NCI-H187 (cell line): ENCODE measurements around the gene ZCCHC8.
"Not testable (repeated sequence)": the region's sequence is repeated elsewhere in the genome, so short reads cannot be mapped to it uniquely, and the experiment has no call there.

ENCODE experiments used
- DNase-seq, 2 experiments: peaks; one replicate each; lab custom pipeline; 2025; lab: John Stamatoyannopoulos, UW

ZCCHC8 gene

DNA sequence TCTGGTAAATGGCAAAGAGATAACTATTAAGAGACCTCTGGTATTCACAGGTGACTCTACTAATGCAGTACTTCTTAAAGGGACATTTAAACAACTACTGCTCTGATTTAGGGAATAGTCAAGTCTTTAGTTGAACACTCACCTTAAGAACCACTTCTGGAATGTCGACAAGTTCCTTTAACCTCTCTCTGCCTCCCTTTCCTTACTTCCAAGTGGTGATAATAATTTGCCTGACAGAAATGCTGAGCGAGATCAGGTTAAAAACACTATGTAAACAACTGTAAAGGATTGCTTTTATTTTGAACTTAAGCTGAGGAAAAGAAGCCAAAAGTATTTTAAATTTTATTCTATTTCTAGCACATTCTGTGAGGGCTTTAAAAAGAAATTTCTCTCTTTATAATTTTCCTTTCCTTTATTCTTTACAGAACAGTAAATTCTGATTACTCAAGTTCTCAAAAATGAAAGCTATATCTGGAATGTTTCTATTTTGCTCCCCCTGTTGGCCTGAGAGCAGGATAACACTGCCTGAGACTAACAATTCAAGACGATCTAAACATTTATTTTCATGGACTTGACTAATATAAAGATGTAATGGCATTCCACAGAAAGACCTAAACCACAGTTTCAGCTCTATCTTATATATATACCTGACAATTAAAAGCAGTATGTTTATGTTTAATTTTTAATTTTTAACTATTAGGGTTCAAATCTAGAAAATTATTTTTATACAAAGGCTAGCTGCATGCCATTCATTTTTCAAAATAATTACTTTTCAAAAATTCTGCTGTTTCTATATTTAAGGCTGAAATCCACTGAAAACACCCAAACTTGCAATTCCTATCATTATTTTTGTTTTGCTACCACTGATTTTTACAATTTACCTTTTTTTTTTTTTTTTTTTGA lies 29.2 kb downstream of the ZCCHC8 start:
- DNase-seq = peak in 1 of 2 experiments; percentile 10

DNA sequence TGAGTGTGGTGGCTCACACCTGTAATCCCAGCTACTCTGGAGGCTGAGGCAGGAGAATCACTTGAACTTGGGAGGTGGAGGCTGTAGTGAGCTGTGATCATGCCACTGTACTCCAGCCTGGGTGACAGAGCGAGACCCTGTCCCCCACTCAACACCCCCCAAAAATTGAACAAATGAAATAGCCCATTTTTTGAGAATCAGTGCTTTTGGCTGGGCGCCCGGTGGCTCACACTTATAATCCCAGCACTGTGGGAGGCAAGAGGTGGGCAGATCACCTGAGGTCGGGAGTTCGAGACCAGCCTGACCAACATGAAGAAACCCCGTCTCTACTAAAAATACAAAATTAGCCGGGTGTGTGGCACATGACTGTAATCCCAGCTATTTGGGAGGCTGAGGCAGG lies 30.2 kb downstream of the ZCCHC8 start:
- not testable (repeated sequence) for DNase-seq

DNA sequence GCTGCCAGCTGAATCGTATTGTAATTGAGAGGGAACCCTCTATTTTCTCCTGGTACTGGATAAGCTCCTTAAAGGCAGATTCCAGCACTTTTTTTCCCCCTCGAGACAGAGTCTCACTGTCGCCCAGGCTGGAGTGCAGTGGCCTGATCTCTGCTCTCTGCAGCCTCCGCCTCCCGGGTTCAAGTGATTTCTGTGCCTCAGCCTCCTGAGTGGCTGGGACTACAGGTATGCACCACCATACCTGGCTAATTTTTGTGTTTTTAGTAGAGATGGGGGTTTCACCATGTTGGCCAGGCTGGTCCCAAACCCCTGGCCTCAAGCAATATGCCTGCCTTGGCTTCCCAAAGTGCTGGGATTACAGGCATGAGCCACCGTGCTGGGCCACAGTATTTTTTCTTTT lies 30.9 kb downstream of the ZCCHC8 start:
- DNase-seq = not testable (repeated sequence)

DNA sequence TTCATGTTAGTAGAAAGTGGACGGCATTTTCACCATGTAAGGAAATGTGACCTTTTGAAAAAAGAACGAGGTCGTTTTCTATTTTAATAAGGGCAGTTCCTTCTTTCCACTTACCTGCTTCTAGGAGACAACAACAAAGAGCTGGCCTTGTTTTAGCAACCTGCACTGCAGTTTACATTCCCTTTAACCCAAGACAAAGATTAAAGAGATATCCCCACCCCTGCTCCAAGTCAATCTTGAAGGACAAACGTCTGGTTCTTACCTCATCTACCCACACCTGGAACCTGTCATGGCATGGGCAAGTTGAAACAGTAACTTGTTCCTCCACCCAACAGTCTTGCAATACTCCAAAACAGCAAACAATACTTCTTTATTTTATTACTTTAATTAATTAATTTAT lies 32.7 kb downstream of the ZCCHC8 start:
- no peak for DNase-seq

DNA sequence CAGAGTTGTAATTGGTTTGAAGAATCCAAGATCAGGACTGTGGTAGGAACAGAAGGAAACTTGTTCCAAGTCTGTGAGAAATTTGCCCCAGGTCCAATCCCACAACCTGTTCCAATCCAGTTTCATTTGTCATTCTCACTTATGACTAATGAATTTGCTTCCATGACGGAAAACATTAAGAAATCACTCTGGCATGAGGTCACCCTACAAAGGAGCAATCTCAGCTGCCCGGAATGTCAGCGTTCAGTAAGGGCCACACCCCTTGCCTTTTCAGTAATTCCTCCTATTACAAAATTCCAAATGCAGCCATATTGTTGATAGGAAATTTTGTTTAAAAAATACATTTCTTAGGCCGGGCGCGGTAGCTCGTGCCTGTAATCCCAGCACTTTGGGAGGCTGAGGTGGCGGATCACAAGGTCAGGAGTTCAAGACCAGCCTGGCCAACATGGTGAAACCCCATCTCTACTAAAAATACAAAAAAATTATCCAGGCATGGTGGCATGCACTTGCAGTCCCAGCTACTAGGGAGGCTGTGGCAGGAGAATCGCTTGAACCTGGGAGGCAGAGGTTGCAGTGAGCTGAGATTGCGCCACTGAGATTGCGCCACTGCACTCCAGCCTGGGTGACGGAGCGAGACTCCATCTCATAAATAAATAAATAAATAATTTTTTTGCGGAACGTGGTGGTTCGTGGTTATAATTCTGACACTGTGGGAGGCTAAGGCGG lies 36.3 kb downstream of the ZCCHC8 start:
- DNase-seq = not testable (repeated sequence)

DNA sequence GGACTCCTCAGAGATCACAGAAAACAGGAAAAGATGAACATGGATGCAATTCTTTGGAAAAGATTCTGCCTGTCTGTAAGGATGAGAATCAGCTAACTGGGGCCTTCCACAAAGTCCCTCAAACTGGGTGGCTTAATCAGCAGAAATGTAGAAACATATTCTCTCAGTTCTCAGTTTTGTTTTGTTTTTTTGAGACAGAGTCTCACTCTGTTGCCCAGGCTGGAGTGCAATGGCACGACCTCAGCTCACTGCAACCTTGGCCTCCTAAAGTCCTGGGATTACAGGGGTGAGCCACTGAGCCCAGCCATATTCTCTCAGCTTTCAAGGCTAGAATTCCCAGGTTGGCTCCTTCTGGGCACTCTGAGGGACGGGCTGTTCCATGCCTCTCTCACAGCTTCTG lies 40.1 kb downstream of the ZCCHC8 start:
- DNase-seq = no peak

DNA sequence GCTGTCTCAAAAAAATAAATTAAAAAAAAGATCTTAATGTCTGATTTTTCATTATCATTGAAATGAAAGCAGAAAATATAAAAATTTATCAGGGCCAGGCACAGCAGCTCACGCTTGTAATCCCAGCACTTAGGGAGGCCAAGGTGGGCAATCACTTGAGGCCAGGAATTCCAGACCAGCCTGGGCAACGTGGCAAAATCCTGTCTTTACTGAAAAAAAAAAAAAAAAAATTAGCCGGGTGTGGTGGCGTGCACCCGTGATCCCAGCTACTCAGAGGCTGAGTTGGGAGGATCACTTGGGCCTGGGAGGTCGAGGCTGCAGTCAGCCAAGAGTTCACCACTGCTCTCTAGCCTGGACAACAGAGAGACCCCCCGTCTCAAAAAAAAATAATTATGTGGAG lies 40.7 kb downstream of the ZCCHC8 start:
- no peak for DNase-seq

DNA sequence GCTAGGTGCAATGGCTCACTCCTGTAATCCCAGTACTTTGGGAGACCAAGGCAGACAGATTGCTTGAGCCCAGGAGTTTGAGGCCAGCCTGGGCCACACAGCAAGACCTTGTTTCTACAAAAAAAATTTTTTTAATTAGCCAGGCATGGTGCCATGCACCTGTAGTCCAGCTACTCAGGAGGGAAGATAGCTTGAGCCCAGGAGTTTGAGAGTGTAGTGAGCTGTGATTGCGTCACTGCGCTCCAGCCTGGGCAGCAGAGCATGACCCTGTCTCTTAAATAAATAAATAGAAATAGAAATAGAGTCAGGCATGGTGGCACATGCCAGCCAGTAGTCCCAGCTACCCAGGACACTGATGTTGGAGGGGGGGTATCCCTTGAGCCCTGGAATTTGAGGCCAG lies 41.5 kb downstream of the ZCCHC8 start:
- DNase-seq = no peak

DNA sequence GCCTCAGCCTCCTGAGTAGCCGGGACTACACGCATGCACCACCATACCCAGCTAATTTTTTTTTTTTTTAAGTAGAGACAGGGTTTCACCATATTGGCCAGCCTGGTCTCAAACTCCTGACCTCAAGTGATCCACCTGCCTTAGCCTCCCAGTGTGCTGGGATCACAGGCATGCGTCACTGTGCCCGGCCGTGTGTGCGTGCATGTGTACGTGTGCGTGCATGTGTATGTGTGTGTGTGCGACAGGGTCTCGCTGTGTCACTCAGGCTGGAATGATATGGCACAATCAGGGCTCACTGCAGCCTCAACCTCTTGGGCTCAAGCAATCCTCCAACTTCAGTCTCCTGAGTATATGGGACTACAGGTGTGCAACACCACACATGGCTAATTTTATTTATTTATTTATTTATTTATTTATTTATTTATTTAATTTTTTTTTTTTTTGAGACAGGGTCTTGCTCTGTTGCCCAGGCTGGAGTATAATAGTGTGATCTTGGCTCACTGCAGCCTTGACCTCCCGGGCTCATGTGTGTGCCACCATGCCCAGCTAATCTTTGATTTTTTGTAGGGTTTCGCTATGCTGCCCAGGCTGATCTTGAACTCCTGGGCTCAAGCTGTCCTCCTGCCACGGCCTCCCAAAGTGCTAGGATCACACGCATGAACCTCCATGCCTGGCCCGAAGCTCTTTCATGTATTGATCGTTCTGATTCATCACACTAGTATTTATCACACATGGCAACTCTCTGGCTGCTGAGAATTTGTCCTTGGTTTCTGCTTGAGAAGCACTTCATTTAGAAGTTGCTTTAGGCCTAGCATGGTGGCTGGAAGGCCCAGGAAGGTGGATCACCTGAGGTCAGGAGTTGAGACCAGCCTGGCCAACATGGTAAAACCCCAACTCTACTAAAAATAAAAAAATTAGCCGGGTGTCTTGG lies 42.4 kb downstream of the ZCCHC8 start:
- DNase-seq = no peak

DNA sequence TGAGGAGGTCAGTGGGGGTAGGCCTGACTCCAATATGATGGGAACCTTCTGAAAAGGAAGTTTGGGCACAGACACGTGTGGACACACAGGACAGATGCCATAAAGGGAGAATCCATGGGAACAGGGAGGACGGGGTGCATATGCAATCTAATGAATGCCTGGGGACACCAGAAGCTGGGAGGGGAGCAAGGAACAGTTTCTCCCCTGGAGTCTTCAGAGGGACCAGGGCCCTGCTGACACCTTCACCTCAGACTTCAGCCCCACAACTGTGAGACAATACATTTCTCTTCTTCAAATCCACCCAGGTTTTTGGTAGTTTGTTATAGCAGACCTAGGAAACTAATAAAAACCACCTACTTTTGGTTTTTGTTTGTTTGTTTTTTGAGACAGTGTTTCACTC lies 43.1 kb downstream of the ZCCHC8 start:
- DNase-seq = no peak

DNA sequence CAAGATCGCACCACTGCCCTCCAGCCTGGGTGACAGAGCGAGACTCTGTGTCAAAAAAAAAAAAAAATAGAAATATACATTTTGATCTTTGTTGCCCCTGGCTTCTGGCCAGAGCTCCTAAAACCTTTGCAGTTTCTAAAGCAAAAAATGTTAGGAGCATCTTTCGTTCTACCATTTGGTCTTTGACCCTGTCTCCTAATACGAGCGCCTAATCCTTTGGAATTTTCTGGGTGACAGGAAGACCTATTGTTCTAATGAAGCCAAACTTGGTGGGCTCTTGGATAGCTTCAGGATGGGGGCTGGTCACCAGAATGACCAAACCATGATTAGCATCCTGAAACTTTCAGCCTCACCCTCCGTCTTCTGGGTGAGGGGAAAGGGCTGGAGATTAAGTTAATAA lies 46.0 kb downstream of the ZCCHC8 start:
- no peak for DNase-seq

DNA sequence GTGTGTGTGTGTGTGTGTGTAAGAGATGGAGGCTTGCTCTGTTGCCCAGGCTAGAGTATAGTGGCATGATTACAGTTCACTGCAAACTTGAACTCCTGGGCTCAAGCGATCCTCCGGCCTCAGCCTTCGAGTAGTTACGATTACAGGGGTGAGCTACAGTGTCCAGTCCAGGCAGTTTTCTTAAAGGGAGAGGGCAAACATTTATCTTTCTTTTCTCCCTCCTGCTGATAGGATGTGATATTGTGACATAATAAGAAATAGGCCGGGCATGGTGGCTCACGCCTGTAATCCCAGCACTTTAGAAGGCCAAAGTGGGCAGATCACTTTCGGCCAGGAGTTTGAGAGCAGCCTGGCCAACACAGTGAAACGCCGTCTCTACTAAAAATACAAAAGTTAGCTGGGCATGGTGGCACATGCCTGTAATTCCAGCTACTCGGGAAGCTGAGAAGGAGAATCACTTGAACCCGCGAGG lies 46.4 kb downstream of the ZCCHC8 start:
- DNase-seq = no peak

DNA sequence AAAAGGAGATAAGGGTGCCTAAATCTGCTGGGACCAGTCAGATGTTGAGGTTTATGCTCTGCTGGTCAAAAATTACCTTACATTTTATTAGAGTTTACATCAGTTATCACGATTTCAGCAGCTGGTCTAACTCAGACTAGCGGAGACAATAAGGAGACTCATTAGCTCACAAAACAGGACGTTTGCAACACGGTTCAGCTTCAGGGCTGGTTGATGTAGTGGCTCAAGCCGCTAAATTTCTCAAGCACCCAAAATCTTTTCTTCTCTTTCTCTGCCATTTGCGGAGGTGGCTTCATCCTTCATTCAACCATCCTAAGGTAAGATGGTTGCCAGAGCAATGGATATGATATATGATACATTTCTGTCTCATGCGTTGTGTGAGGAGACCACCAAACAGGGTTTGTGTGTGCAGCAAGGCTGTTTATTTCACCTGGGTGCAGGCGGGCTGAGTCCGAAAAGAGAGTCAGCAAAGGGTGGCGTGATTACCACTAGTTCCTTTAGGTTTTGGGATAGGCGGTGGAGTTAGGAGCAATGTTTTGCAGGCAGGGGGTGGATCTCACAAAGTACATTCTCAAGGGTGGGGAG lies 47.9 kb downstream of the ZCCHC8 start:
- no peak for DNase-seq

DNA sequence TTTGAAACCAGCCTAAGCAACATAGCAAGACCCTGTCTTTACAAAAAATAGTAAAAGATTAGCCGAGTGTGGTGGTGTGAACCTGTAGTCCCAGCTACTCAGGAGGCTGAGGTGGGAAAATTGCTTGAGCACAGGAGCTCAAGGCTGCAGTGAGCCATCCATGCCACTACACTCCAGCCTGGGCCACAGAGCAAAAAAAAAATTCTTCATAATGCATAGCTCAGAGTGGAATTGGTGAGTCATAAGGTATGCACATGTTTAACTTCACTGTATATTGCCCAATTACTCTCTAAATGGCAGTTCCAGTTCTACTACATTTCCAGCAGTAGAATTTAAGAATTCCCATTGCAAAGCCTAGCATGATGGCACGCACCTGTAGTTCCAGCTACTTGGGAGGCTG lies 51.4 kb downstream of the ZCCHC8 start:
- DNase-seq = no peak

DNA sequence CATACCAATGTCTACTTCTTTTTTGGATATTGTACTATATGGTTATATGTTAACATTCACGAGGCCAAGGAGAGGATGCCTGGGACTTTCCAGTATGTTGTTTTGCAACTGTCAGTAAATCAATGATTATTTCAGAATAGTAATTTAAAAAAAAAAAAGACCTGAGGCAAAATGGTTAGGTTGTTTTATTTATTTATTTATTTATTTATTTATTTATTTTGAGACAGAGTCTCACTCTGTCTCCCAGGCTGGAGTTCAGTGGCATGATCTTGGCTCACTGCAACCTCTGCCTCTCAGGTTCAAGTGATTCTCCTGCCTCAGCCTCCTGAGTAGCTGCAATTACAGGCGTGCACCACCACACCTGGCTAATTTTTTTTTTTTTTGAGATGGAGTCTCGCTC lies 52.9 kb downstream of the ZCCHC8 start:
- DNase-seq = not testable (repeated sequence)

DNA sequence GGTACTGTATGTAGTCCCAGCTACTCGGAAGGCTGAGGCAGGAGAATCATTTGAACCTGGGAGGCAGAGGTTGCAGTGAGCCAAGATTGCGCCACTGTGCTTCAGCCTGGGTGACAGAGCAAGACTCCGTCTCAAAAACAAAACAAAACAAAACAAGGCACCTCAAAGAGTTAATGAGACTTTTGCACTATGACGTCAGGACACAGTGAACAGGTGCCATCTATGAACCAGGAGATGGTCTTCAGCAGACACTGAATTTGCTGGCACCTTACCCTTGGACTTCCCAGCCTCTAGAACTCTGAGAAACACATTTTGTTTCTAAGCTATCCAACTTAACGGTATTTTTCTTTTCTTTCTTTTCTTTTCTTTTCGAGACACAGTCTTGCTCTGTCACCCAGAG lies 54.3 kb downstream of the ZCCHC8 start:
- not testable (repeated sequence) for DNase-seq

DNA sequence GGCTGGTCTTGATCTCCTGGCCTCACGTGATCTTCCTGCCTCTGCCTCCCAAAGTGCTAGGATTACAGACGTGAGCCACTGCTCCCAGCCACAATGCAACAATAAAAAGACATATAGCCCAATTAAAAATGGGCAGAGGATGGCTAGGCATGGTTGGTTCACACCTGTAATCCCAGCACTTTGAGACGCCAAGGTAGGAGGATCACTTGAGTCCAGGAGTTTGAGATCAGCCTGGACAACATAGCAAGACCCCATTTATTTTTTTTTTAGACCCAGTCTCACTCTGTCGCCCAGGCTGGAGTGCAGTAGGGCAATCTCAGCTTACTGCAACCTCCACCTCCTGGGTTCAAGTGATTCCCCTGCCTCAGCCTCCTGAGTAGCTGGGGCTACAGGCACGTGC lies 56.7 kb downstream of the ZCCHC8 start:
- DNase-seq = not testable (repeated sequence)

DNA sequence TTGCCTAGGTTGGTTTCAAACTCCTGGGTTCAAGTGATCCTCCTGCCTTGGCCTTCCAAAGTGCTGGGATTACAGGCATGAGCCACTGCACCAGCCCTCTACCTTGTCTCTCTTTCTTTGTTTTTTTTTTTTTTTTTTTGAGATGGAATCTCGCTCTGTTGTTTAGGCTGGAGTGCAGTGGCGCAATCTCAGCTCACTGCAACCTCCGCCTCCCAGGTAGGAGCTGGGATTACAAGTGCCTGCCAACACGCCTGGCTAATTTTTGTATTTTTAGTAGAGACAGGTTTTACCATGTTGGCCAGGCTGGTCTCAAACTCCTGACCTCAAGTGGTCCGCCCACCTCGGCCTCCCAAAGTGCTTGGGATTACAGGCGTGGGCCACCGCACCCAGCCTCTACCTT lies 61.9 kb downstream of the ZCCHC8 start:
- not testable (repeated sequence) for DNase-seq

DNA sequence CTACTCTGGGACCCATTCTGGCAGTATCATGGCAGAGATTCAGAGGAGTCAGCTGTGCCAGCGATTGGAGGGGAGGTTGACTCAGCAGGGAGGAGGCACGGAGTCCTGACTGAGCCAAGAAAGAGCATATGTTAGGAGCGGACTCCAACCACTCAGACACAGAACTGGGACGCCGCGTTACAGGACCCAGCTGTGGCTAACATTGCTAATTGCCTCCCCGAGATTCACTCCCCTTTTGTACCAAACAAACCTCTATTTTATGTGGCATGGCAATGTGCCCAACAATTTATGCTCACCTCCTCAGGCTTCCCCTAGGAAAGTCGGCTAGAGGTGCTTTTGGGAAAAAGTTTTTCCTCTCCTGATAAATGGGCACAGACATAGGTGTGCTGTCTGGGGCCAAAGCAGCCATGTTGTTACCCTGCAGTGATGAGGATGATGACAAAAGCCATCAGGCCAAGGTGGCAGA lies 63.0 kb downstream of the ZCCHC8 start:
- DNase-seq = no peak

DNA sequence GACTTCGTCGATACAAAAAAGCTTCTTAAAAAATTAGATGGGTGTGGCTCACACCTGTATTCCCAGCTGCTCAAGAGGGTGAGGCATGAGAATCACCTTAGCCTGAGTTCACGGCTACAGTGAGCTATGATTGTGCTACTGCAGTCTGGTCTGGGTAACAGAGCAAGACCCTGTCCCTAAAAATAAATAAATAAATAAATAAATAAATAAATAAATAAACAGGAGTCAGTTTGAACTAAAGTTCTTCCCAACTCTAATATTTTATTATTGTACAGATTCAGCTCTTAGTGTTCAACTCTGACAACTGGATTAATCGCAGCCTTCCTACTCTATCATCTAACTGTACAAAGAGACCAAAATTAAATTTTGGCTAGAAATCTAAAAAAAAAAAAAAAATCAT lies 65.5 kb downstream of the ZCCHC8 start:
- DNase-seq = no peak

DNA sequence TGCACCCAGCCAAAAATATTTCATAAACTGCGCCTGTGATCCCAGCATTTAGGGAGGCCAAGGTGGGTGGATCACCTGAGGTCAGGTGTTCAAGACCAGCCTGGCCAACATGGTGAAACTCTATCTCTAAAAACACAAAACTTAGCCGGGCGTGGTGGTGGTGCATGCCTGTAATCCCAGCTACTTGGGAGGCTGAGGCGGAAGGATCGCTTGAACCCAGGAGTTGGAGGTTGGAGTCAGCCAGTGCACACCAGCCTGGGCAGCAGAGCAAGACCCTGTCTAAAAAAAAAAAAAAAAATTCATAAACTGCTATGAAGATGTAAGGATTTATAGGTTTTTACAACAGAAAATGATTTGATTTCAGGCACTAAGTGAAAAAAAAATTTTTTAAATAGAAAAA lies 71.7 kb downstream of the ZCCHC8 start:
- not testable (repeated sequence) for DNase-seq

DNA sequence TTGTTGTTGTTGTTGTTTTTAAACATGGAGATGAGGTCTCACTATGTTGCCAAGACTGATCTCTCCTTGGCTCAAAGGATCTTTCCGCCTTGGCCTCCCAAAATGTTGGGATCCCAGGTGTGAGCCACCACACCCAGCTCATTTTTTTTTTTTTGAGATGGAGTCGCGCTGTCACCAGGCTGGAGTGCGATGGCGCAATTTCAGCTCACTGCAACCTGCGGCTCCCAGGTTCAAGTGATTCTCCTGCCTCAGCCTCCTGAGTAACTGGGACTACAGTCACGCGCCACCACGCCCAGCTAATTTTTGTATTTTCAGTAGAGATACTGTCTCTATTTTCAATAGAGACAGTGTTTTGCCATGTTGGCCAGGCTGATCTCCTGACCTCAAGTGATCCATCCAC lies 73.3 kb downstream of the ZCCHC8 start:
- DNase-seq = no peak
